GM12878 (cell line): ENCODE data around the gene ELK4. TPM values are rescaled to one million over a fixed set of nuclear protein-coding genes. Genes with fewer than 3 reads are reported as not detected.

Source experiments
- ATAC-seq: fragments of 200-7000 bp; cut with Tn5 transposase; 3 replicates; pipeline ENCODE4 v1.9.1; 2020; ENCODE audit warnings: mild to moderate bottlenecking, moderate library complexity
- BruUV-seq: library from RNA; stranded (reverse); fragments of 400-500 nt; replicated peaks from 2 replicates; lab custom pipeline; 2021; lab: Mats Ljungman, UMichigan
- CTCF ChIA-PET: fragments of 300-600 bp; sonication (Branson Sonifier 250); formaldehyde crosslinking; extraction: SDS; loops from one replicate; lab custom pipeline; 2021; ENCODE audit warnings: inconsistent platforms; lab: Yijun Ruan, JAX
- POLR2A ChIA-PET: fragments of 350-600 bp; formaldehyde crosslinking; extraction: SDS; loops from one replicate; lab custom pipeline; 2021; ENCODE audit warnings: inconsistent platforms; lab: Charles Lee
- RAD21 ChIA-PET: fragments of 300-600 bp; sonication (Branson Sonifier 250); formaldehyde crosslinking; loops from one replicate; lab custom pipeline; 2023; ENCODE audit warnings: antibody characterized with exemption; ENCODE audit not compliant: unreplicated experiment; lab: Charles Lee
- SMC1A ChIA-PET: fragments of 300-600 bp; sonication (Branson Sonifier 250); formaldehyde crosslinking; loops from one replicate; lab custom pipeline; 2023; ENCODE audit not compliant: unreplicated experiment, uncharacterized antibody; lab: Charles Lee
- DNase-seq: peaks from one replicate; pipeline ENCODE4 v3.0.0-alpha.2; 2011; ENCODE audit warnings: low read depth, low spot score
- FAIRE-seq: peaks from 3 replicates; lab custom pipeline; 2011; peaks lifted over from hg19 to GRCh38; lab: Jason Lieb, UNC
- H2AFZ ChIP-seq: 2 replicates; pipeline ENCODE4 v1.6.0; 2011; ENCODE audit warnings: low read depth, low read length, control low read depth; ENCODE audit not compliant: control insufficient read depth
- H3K27ac ChIP-seq: 2 replicates; pipeline ENCODE4 v1.5.1; 2011; ENCODE audit warnings: control low read depth; ENCODE audit not compliant: control insufficient read depth, insufficient read depth
- H3K27me3 ChIP-seq, 2 experiments: replicated peaks in 1 of 2; 2 replicates each; pipeline versions ENCODE4 v1.6.0 to v1.6.1; 2011; ENCODE audit warnings: low read length in 1 of 2; ENCODE audit not compliant: control insufficient read depth in 2 of 2, insufficient read depth in 2 of 2
- H3K36me3 ChIP-seq, 2 experiments: 2 replicates each; pipeline ENCODE4 v1.5.1; 2011; ENCODE audit warnings: low read length in 1 of 2; ENCODE audit not compliant: control insufficient read depth in 2 of 2, insufficient read depth in 2 of 2
- H3K4me1 ChIP-seq: 2 replicates; pipeline ENCODE4 v1.6.1; 2011; ENCODE audit warnings: mild to moderate bottlenecking, low read length, moderate library complexity, mixed read lengths; ENCODE audit not compliant: control insufficient read depth, insufficient read depth
- H3K4me2 ChIP-seq: 2 replicates; pipeline ENCODE4 v1.6.0; 2011; ENCODE audit warnings: control low read depth; ENCODE audit not compliant: control insufficient read depth, insufficient read depth
- H3K4me3 ChIP-seq: fragments of 200-600 bp; sonication (generic); 2 replicates; pipeline ENCODE4 v1.5.1; 2016
- H3K79me2 ChIP-seq: 2 replicates; pipeline ENCODE4 v1.6.0; 2011; ENCODE audit warnings: low read length; ENCODE audit not compliant: control insufficient read depth, insufficient read depth
- H3K9ac ChIP-seq: 2 replicates; pipeline ENCODE4 v1.8.0; 2011; ENCODE audit warnings: low read length, control low read depth, mixed read lengths; ENCODE audit not compliant: control insufficient read depth, insufficient read depth
- H3K9me3 ChIP-seq: replicated peaks from 3 replicates; pipeline ENCODE4 v1.5.1; 2011; ENCODE audit warnings: mild to moderate bottlenecking, low read length; ENCODE audit not compliant: control insufficient read depth, insufficient read depth
- H4K20me1 ChIP-seq: 2 replicates; pipeline ENCODE4 v1.6.0; 2011; ENCODE audit not compliant: control insufficient read depth, insufficient read depth
- CHD2 ChIP-seq: IDR thresholded peaks from 2 replicates; pipeline ENCODE4 v1.6.1; 2011; ENCODE audit warnings: low read depth, low read length, improper control_type of control experiment, borderline replicate concordance
- E2F4 ChIP-seq: IDR thresholded peaks from 2 replicates; pipeline ENCODE4 v1.6.1; 2012; ENCODE audit warnings: low read depth, low read length, improper control_type of control experiment
- IKZF1 ChIP-seq: fragments of 450-650 bp; conservative IDR thresholded peaks from 2 replicates; pipeline ENCODE4 v1.6.1; 2017; ENCODE audit warnings: antibody characterized with exemption, mild to moderate bottlenecking
- JUND ChIP-seq: IDR thresholded peaks from 2 replicates; pipeline ENCODE4 v1.6.1; 2012; ENCODE audit warnings: low read depth, mild to moderate bottlenecking, low read length, improper control_type of control experiment, moderate library complexity
- MEF2B ChIP-seq: fragments of 450-650 bp; IDR thresholded peaks from 2 replicates; pipeline ENCODE4 v1.6.1; 2018; ENCODE audit warnings: mild to moderate bottlenecking, moderate library complexity; ENCODE audit not compliant: partially characterized antibody, poor library complexity, severe bottlenecking
- MTA3 ChIP-seq: IDR thresholded peaks from 2 replicates; pipeline ENCODE4 v1.6.1; 2012; ENCODE audit warnings: low read length, inconsistent platforms, borderline replicate concordance
- NR2C1 ChIP-seq: fragments of 450-650 bp; IDR thresholded peaks from 2 replicates; pipeline ENCODE4 v1.6.1; 2017; ENCODE audit warnings: antibody characterized with exemption, mild to moderate bottlenecking, moderate library complexity
- RELA ChIP-seq: fragments of 450-650 bp; IDR thresholded peaks from 2 replicates; pipeline ENCODE4 v1.8.0; 2014; ENCODE audit warnings: borderline replicate concordance; ENCODE audit not compliant: partially characterized antibody
- RELB ChIP-seq: fragments of 450-650 bp; IDR thresholded peaks from 2 replicates; pipeline ENCODE4 v1.6.1; 2017; ENCODE audit warnings: low read depth, mild to moderate bottlenecking, moderate library complexity
- TCF12 ChIP-seq: IDR thresholded peaks from 2 replicates; pipeline ENCODE4 v1.6.1; 2011; ENCODE audit warnings: low read depth, mild to moderate bottlenecking, low read length
- TCF7 ChIP-seq: IDR thresholded peaks from 2 replicates; pipeline ENCODE4 v1.6.1; 2014; ENCODE audit warnings: antibody characterized with exemption, borderline replicate concordance
- YBX1 ChIP-seq: fragments of 450-650 bp; IDR thresholded peaks from 2 replicates; pipeline ENCODE4 v1.6.1; 2016; ENCODE audit warnings: antibody characterized with exemption
- WGBS: methylation state at CpG from one replicate; pipeline ENCODE4 v1.1.6; 2016; ENCODE audit warnings: low lambda C conversion rate; ENCODE audit not compliant: insufficient replicate concordance, insufficient coverage; ENCODE audit errors: missing lambda C conversion rate; 5-methylcytosine and 5-hydroxymethylcytosine counted together
- in situ Hi-C: fragments of 300-500 bp; cut with MboI; formaldehyde crosslinking; loops from 9 replicates; pipeline ENCODE4 v1.14.3; 2018; ENCODE audit warnings: mixed read lengths
- intact Hi-C: fragments of 100-400 bp; cut with micrococcal nuclease; formaldehyde crosslinking; loops from one replicate; pipeline ENCODE4 v1.14.2; 2022; ENCODE audit not compliant: unreplicated experiment
- polyA plus RNA-seq, 11 experiments: library from polyadenylated mRNA; depleted of rRNA in 4 of 11; unstranded in 6 of 11; stranded (reverse) in 5 of 11; fragments of >200 nt; fragmentation: Nextera tagmentation in 4 of 11; fragmentation: Illumina TruSeq in 1 of 11; extraction: Ambion mirVana in 4 of 11; extraction: Trizol in 1 of 11; gene quantifications; 1 replicate in 1 of 11; 2 replicates in 10 of 11; pipeline versions ENCODE4 v1.2.1 to v1.2.3, GENCODE V29; 2011 to 2016; ENCODE audit warnings: inconsistent platforms in 2 of 11, missing spikeins in 2 of 11, low read depth in 1 of 11
- total RNA-seq, 4 experiments: library from RNA; depleted of rRNA in 3 of 4; stranded (reverse); fragments of >200 nt in 3 of 4; fragmentation: Illumina TruSeq in 1 of 4; extraction: Trizol in 1 of 4; gene quantifications; 2 replicates each; pipeline versions ENCODE4 v1.2.1 to v1.2.3, GENCODE V29; 2013 to 2021

ELK4 gene
- total and polyA plus RNA-seq, 10 of the 15 experiments (the other 5 are each of a cell fraction or from before 2014, with no cell fraction given): 5.2 to 71.5 (median 18.5) TPM

GRCh38 chr1:205663286-205663936 is 31.6 kb upstream of the ELK4 start:
- in situ Hi-C loops: loop anchor here (5.0 kb wide), 1 partner anchor 44 kb away; no protein-coding TSS in a partner anchor
- H3K4me1 ChIP-seq: peaks cover 34% of the 10 kb centered on the region
- no TSS peak for BruUV-seq
- no peak overlapping the region for H3K9ac ChIP-seq
- H3K4me3 ChIP-seq: no peak overlapping the region
- no peak overlapping the region for H3K27ac ChIP-seq
- intact Hi-C loops: no loop called here
- no peak for TF ChIP-seq JUND
- TF ChIP-seq TCF7: no peak
- 0 out of 4 replicates have a peak, but pooled peaks cover 0 to 2% of the 10 kb centered on the region in 2 experiments for H3K36me3 ChIP-seq
- no peaks in the 10 kb centered on the region for H4K20me1 ChIP-seq
- ChIA-PET RAD21 (interaction anchor here (8.6 to 11.4 kb wide), 2 partner anchors 47 to 48 kb away, joined by 194 to 538 read pairs; no protein-coding TSS in a partner anchor), CTCF (interaction anchor here (1.0 to 31.9 kb wide), 3 partner anchors 44 to 314 kb away, joined by 4 to 1339 read pairs (median 6); no protein-coding TSS in a partner anchor), POLR2A (interaction anchor here (1.0 kb wide), 1 partner anchor 83 kb away, joined by 3 read pairs; no protein-coding TSS in a partner anchor), SMC1A (interaction anchor here (0.6 to 26.7 kb wide), 3 partner anchors 16 to 74 kb away, joined by 3 to 1008 read pairs (median 62); partner anchors contain the start of gene SLC45A3)
- no peak overlapping the region for H3K4me2 ChIP-seq
- no peak overlapping the region for H2AFZ ChIP-seq
- FAIRE-seq (no peak), DNase-seq (no peak), ATAC-seq (no peak)
- H3K79me2 ChIP-seq: peaks cover 3% of the 10 kb centered on the region
- H3K9me3 ChIP-seq: no peaks in the 10 kb centered on the region
- no peaks in the 10 kb centered on the region for H3K27me3 ChIP-seq
- WGBS: 91% methylated on average over 18 of the region's 18 CpGs

GRCh38 chr1:205662791-205663190 is 31.0 kb upstream of the ELK4 start:
- SMC1A ChIA-PET: interaction anchor here (1.0 to 26.7 kb wide), 3 partner anchors 8 to 44 kb away, joined by 3 to 1008 read pairs (median 62); partner anchors contain the start of gene SLC45A3
- TF ChIP-seq RELA: no peak
- no peak for TF ChIP-seq NR2C1
- TF ChIP-seq IKZF1: no peak
- no peak for TF ChIP-seq MTA3
- no peak for TF ChIP-seq E2F4
- TF ChIP-seq YBX1: no peak
- no peak for TF ChIP-seq CHD2
- TF ChIP-seq MEF2B: no peak
- no peak for TF ChIP-seq RELB
- no peak for TF ChIP-seq TCF12
- H4K20me1 ChIP-seq: no peaks in the 10 kb centered on the region
- no peak for ATAC-seq
- no peak overlapping the region for H3K4me2 ChIP-seq
- no peak for FAIRE-seq
- BruUV-seq: no TSS peak
- CTCF ChIA-PET: interaction anchor here (6.0 to 31.9 kb wide), 3 partner anchors 15 to 315 kb away, joined by 65 to 1339 read pairs (median 147); no protein-coding TSS in a partner anchor
- H2AFZ ChIP-seq: no peak overlapping the region
- in situ Hi-C loops (loop anchor here (5.0 kb wide), 1 partner anchor 45 kb away; no protein-coding TSS in a partner anchor), intact Hi-C loops (no loop called here)
- H3K27me3 ChIP-seq: no peaks in the 10 kb centered on the region
- no peak overlapping the region for H3K9ac ChIP-seq
- peaks cover 1% of the 10 kb centered on the region for H3K79me2 ChIP-seq
- RAD21 ChIA-PET: interaction anchor here (1.2 to 8.6 kb wide), 2 partner anchors 48 to 315 kb away, joined by 4 to 538 read pairs; no protein-coding TSS in a partner anchor
- no peaks in the 10 kb centered on the region for H3K9me3 ChIP-seq
- POLR2A ChIA-PET: no interaction called here
- no peak for DNase-seq
- no peak overlapping the region for H3K27ac ChIP-seq
- H3K36me3 ChIP-seq: 0 out of 4 replicates have a peak, but pooled peaks cover 0 to 2% of the 10 kb centered on the region in 2 experiments
- peaks cover 28% of the 10 kb centered on the region for H3K4me1 ChIP-seq
- no peak overlapping the region for H3K4me3 ChIP-seq
- 94% methylated on average over 24 of the region's 24 CpGs for WGBS
